22Rv1 (cell line): Measurements from ENCODE around the gene SGPP1.

Experiments
- H3K27ac ChIP-seq: fragments of 450-650 bp; 2 replicates; pipeline ENCODE4 v1.5.1; 2017
- ZFX ChIP-seq: fragments of 450-650 bp; IDR thresholded peaks from 2 replicates; pipeline ENCODE4 v1.6.1; 2017; ENCODE audit warnings: antibody characterized with exemption, borderline replicate concordance
- TF ChIP-seq, protein P1 (sequence below): fragments of 450-650 bp; IDR thresholded peaks from 2 replicates; pipeline ENCODE4 v1.5.1; 2017; ENCODE audit warnings: mild to moderate bottlenecking

Gene SGPP1

DNA sequence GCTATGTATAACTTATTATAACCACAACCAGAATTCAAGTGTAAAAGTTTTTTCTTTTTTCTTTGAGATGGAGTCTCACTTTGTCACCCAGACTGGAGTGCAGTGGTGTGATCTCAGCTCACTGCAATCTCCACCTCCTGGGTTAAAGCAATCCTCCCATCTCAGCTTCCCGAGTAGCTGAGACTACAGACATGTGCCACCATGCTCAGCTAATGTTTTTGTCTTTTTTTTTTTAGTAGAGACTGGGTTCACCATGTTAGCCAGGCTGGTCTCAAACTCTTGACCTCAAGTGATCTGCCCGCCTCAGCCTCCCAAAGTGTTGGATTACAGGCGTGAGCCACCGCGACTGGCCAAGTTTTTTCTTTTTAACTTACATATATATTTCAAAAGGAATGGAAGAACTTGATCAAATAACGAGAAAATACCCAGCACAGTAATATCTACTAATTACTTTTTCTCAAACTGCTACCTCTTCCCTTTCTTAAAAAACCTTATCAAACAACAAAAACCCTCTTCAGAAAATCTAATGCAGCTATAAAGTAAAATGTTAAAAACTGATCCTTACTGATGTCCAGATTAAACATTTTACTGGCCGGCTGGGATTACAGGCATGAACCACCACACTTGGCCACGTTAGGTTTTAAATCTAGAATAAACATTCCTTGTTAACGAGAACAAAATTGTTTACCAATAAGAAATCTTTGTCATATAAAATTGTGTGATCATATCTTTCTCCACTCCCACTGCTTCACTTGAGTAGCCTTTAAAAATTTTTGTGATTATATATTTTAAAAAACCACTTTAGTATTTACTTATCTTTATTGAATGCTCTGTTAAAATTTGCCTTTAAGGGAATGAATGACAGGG lies 44.9 kb downstream of the SGPP1 start:
- H3K27ac ChIP-seq = peak overlapping the region; percentile 29
- TF ChIP-seq ZFX = no peak
- TF ChIP-seq, protein P1, sequence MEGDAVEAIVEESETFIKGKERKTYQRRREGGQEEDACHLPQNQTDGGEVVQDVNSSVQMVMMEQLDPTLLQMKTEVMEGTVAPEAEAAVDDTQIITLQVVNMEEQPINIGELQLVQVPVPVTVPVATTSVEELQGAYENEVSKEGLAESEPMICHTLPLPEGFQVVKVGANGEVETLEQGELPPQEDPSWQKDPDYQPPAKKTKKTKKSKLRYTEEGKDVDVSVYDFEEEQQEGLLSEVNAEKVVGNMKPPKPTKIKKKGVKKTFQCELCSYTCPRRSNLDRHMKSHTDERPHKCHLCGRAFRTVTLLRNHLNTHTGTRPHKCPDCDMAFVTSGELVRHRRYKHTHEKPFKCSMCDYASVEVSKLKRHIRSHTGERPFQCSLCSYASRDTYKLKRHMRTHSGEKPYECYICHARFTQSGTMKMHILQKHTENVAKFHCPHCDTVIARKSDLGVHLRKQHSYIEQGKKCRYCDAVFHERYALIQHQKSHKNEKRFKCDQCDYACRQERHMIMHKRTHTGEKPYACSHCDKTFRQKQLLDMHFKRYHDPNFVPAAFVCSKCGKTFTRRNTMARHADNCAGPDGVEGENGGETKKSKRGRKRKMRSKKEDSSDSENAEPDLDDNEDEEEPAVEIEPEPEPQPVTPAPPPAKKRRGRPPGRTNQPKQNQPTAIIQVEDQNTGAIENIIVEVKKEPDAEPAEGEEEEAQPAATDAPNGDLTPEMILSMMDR = no peak

DNA sequence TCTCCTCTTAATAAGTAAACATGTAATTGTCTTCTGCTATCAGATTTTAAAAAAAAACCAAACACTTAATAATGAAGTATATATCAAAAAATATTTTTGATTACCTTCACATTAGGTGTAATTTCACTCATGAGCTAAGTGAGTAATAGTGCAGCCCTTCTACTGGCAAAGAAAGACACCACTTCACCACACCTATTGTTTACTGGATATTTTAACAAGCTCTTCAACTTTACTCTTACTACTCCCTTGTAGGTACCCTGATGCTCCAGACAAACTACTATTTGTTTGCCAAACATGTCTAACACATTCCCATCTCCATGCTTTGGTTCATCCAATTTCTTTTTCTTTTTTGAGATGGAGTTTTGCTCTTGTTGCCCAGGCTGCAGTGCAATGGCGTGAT lies 49.3 kb downstream of the SGPP1 start:
- TF ChIP-seq, protein P1 = no peak

DNA sequence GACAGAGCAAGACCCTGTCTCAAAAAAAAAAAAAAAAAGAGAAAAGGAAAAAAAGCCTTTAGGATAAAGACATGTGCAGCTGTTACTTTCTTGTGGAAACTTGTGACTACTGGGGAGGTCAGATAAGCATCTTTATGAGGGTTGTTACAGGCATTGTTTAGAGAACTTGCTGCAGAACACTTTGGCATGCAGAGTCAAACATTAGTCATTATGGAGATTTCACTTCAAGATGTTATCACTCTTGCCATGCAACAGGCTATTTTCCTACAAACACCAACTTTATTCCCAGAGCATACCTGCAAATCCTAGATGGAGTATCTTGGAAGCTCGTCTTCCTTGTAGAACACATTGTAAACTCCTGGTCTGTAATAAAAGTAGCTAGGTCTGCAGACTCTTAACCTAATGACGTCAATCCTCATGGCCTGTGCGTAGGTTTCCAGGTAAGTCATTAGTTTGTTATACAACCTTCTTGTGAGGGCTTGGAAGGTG lies 49.9 kb downstream of the SGPP1 start:
- peak overlapping the region; percentile 76 for H3K27ac ChIP-seq
- no peak for TF ChIP-seq ZFX
- TF ChIP-seq, protein P1 = no peak

More for the DNA sequence above, 49.3 kb downstream of the SGPP1 start:
- H3K27ac ChIP-seq = peak overlapping the region; percentile 76

DNA sequence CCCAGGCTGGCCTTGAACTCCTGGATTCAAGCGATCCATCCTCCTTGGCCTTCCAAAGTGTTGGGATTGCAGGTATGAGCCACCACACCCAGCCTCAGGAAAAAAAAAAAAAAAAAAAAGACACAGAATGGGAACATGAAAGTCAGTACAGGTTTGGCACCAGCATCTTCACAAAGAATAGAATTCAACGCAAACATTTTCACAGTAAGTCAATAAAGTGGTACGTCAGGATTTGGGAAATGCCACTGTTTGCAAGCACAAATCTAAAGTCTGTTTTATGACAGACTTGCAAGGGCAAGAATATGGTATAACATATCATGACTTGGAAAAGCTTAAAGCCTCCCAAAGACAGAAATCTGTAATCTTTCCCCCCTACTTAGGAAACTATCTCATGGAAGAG lies 51.2 kb downstream of the SGPP1 start:
- TF ChIP-seq, protein P1 = no peak
- TF ChIP-seq ZFX = no peak
- H3K27ac ChIP-seq = peak overlapping the region; percentile 76

DNA sequence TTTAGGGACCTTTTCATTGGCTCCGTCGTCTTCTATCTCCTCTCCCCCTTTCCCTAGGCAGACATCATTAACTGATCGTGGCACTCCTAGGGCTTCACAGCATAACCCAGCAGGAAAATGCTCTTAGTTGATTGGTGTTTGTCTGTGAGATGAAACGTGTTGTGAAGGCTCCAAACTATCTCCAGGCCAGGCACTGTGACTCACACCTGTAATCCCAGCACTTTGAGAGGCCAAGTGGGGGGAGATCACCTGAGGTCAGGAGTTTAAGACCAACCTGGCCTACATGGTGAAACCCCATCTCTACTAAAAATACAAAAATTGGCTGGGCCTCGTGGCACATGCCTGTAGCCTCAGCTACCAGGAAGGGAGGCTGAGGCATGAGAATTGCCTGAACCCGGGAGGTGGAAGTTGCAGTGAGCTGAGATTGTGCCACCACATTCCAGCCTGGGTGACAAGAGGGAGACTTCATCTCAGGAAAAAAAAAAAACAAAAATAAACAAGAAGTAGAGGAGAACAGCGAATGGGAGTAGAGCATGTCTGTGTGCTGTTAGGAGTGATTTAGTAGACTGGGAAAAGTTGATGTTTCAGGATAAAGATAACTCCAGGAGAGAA lies 53.9 kb downstream of the SGPP1 start:
- TF ChIP-seq, protein P1 = no peak
- no peak for TF ChIP-seq ZFX

DNA sequence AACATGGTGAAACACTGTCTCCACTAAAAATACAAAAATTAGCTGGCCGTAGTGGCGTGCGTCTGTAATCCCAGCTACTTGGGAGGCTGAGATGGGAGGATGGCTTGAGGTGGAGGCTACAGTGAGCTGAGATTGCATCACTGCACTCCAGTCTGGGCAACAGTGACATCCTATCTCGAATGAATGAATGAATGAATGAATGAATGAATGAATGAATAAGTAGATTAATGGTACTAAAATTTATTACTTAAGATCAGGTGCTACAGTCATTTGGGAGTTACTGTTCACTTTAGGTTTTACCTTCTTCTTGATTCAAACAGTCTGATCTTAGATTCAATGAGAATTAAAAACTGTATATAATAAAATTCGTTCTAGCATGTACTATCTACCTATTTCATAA lies 54.6 kb downstream of the SGPP1 start:
- TF ChIP-seq, protein P1 = no peak
- H3K27ac ChIP-seq = no peak overlapping the region

More for the DNA sequence above, 53.9 kb downstream of the SGPP1 start:
- H3K27ac ChIP-seq = no peak overlapping the region
